GM18951 (cell line): ENCODE results near the gene NR1D2.
A peak's percentile ranks its signal among the peaks of the same experiment; 100 is the strongest.
"Not testable (repeated sequence)": the region's sequence is repeated elsewhere in the genome, so short reads cannot be mapped to it uniquely, and the experiment has no call there.

ENCODE experiments used
- POLR2A ChIP-seq: IDR thresholded peaks from 4 replicates; pipeline ENCODE4 v1.6.1; 2011; ENCODE audit warnings: mild to moderate bottlenecking; ENCODE audit not compliant: insufficient read length, insufficient read depth; ENCODE audit errors: extremely low read depth
- in situ Hi-C: fragments of 300-500 bp; cut with MboI; formaldehyde crosslinking; loops from one replicate; pipeline ENCODE4 v1.12.0; 2022; ENCODE audit warnings: low sequenced_read_pairs, mixed read lengths, inconsistent platforms; ENCODE audit not compliant: unreplicated experiment

NR1D2 gene

GRCh38 chr3:23944861-23945662 is at the start of gene NR1D2:
NR1D2 (plus strand) TSS chr3:23945286; CDS start chr3:23945579, 293 bp downstream.
- in situ Hi-C loops, result no loop called here
- peak; percentile 25 for TF ChIP-seq POLR2A

GRCh38 chr3:23900744-23901143 is 44.3 kb upstream of the NR1D2 start:
- in situ Hi-C loops, result no loop called here
- TF ChIP-seq POLR2A, result no peak

GRCh38 chr3:23904545-23904944 is 40.5 kb upstream of the NR1D2 start:
- no peak for TF ChIP-seq POLR2A
- in situ Hi-C loops, result no loop called here

GRCh38 chr3:23909341-23909740 is 35.7 kb upstream of the NR1D2 start:
- no peak for TF ChIP-seq POLR2A
- in situ Hi-C loops, result no loop called here

- TF ChIP-seq POLR2A, result no peak
- in situ Hi-C loops, result no loop called here
These were observed 33.7 kb upstream of the NR1D2 start for GRCh38 chr3:23911397-23911796.

- in situ Hi-C loops, result not testable (repeated sequence)
These were observed 32.8 kb upstream of the NR1D2 start for GRCh38 chr3:23912335-23912734.

GRCh38 chr3:23913182-23913581 is 31.9 kb upstream of the NR1D2 start:
- in situ Hi-C loops, result no loop called here
- no peak for TF ChIP-seq POLR2A

GRCh38 chr3:23913873-23914743 is 31.0 kb upstream of the NR1D2 start:
- in situ Hi-C loops, result no loop called here
- no peak for TF ChIP-seq POLR2A

GRCh38 chr3:23915537-23916108 is 29.5 kb upstream of the NR1D2 start:
- in situ Hi-C loops, result no loop called here
- no peak for TF ChIP-seq POLR2A

- TF ChIP-seq POLR2A, result no peak
These were observed 28.8 kb upstream of the NR1D2 start for GRCh38 chr3:23916152-23916885.

GRCh38 chr3:23916886-23917678 is 28.0 kb upstream of the NR1D2 start, which contains the start of the genes NKIRAS1 and RPL15:
NKIRAS1 (minus strand) TSS chr3:23916990; CDS start chr3:23910904, 6,086 bp downstream.
RPL15 (plus strand) TSS chr3:23917132; CDS start chr3:23917860, 728 bp downstream.
- in situ Hi-C loops, result no loop called here
- peak; percentile 99 for TF ChIP-seq POLR2A

More at GRCh38 chr3:23916152-23916885, 28.8 kb upstream of the NR1D2 start:
- in situ Hi-C loops, result no loop called here

GRCh38 chr3:23917679-23918303 is 27.3 kb upstream of the NR1D2 start:
- in situ Hi-C loops, result not testable (repeated sequence)

- in situ Hi-C loops, result not testable (repeated sequence)
These were observed 26.8 kb upstream of the NR1D2 start for GRCh38 chr3:23918331-23918730.
